ENCODE measurements around the gene PSG3. TPM values are rescaled to one million over a fixed set of nuclear protein-coding genes. Genes with fewer than 3 reads are reported as not detected.

The PSG3 gene
- total and polyA plus RNA-seq, 4 donors, result not detected

- WGBS, result 21% methylated on average over 5 of the region's 5 CpGs
- Histone ChIP-seq H3K4me1 (ENCODE audit: control insufficient read depth in 4 of 4, insufficient read depth in 4 of 4, low read length in 3 of 4) (peaks cover 0 to 2% (median 0%) of the 10 kb centered on the region in 4 donors), H3K4me3 (ENCODE audit: low read depth in 1 of 3, low read length in 3 of 3) (no peak overlapping the region), H3K9me3 (ENCODE audit: control insufficient read depth in 4 of 4, low read length in 3 of 4) (peaks cover 1 to 5% (median 2%) of the 10 kb centered on the region in 4 donors), H3K27me3 (ENCODE audit: control insufficient read depth in 4 of 4, insufficient read depth in 4 of 4, low read length in 3 of 4) (peaks cover 0 to 7% (median 4%) of the 10 kb centered on the region in 4 donors), H3K36me3 (ENCODE audit: control insufficient read depth in 4 of 4, insufficient read depth in 3 of 4, low read depth in 1 of 4, low read length in 3 of 4) (no peaks in the 10 kb centered on the region), H3K9ac (ENCODE audit: low read depth in 1 of 2, low read length in 2 of 2) (no peak overlapping the region), H3K27ac (ENCODE audit: low read depth in 1 of 2, low read length in 2 of 2) (no peak overlapping the region)
- TF ChIP-seq ATF3 (IDR thresholded peaks at IDR 0.05) (no peak), JUND (IDR thresholded peaks at IDR 0.05) (no peak), RAD21 (IDR thresholded peaks at IDR 0.05) (peak; percentile 66 to 76), MAX (IDR thresholded peaks at IDR 0.05) (no peak), CTCF (IDR thresholded peaks at IDR 0.05; ENCODE audit: low read depth, low read length, missing input control) (peak; percentile 54), FOXA2 (IDR thresholded peaks at IDR 0.05) (no peak), SP1 (IDR thresholded peaks at IDR 0.05) (no peak), NR2F2 (IDR thresholded peaks at IDR 0.05) (no peak), YY1 (IDR thresholded peaks at IDR 0.05) (no peak), FOXA1 (IDR thresholded peaks at IDR 0.05) (no peak), REST (IDR thresholded peaks at IDR 0.05) (no peak), ZBTB33 (IDR thresholded peaks at IDR 0.05) (no peak), GABPA (IDR thresholded peaks at IDR 0.05 in 1 of 2, conservative IDR thresholded peaks at IDR 0.05 in 1 of 2) (no peak), EGR1 (IDR thresholded peaks at IDR 0.05; ENCODE audit: low read depth in 2 of 2) (no peak), HNF4G (IDR thresholded peaks at IDR 0.05) (no peak), TAF1 (conservative IDR thresholded peaks at IDR 0.05) (no peak), HNF4A (conservative IDR thresholded peaks at IDR 0.05) (no peak), RXRA (IDR thresholded peaks at IDR 0.05) (peak in 1 of 2 donors; percentile 20)
- DNase-seq (ENCODE audit: low spot score), result no peak
These were observed 46.4 kb downstream of the PSG3 start for GRCh38 chr19:42693760-42694350.
